Small intestine (tissue), 7 donors: ENCODE results near the gene PRTFDC1. TPM values are rescaled to one million over a fixed set of nuclear protein-coding genes. Genes with fewer than 3 reads are reported as not detected.
"Not testable (repeated sequence)": the region's sequence is repeated elsewhere in the genome, so short reads cannot be mapped to it uniquely, and the experiment has no call there.

ENCODE experiments used
- DNase-seq, 2 donors: peaks; one replicate each; pipeline versions ENCODE4 v3.0.0 to v3.0.0-alpha.2; 2013
- FAIRE-seq: peaks from 2 replicates; lab custom pipeline; 2012; peaks lifted over from hg19 to GRCh38; lab: Jason Lieb, UNC
- H3K27ac ChIP-seq, 3 donors: one replicate each; pipeline ENCODE4 v1.5.1; 2013; ENCODE audit warnings: low read length in 2 of 3, mild to moderate bottlenecking in 2 of 3, control low read depth in 1 of 3, inconsistent platforms in 1 of 3, low read depth in 1 of 3, moderate library complexity in 1 of 3
- H3K27me3 ChIP-seq, 3 donors: one replicate each; pipeline ENCODE4 v1.6.1; 2013; ENCODE audit warnings: low read length in 3 of 3, inconsistent platforms in 1 of 3; ENCODE audit not compliant: control insufficient read depth in 3 of 3, insufficient read depth in 3 of 3
- H3K36me3 ChIP-seq, 3 donors: one replicate each; pipeline ENCODE4 v1.6.1; 2013; ENCODE audit warnings: low read length in 3 of 3, inconsistent platforms in 1 of 3, low read depth in 1 of 3, mild to moderate bottlenecking in 1 of 3, moderate library complexity in 1 of 3; ENCODE audit not compliant: control insufficient read depth in 3 of 3, insufficient read depth in 2 of 3
- H3K4me1 ChIP-seq, 3 donors: one replicate each; pipeline ENCODE4 v1.6.1; 2013; ENCODE audit warnings: low read length in 2 of 3, inconsistent platforms in 1 of 3, low read depth in 1 of 3, mild to moderate bottlenecking in 1 of 3, moderate library complexity in 1 of 3; ENCODE audit not compliant: control insufficient read depth in 3 of 3, insufficient read depth in 2 of 3
- H3K4me3 ChIP-seq, 3 donors: one replicate each; pipeline ENCODE4 v1.5.1; 2013; ENCODE audit warnings: low read length in 3 of 3, control low read depth in 1 of 3, inconsistent platforms in 1 of 3, low read depth in 1 of 3, mild to moderate bottlenecking in 1 of 3, moderate library complexity in 1 of 3
- H3K9me3 ChIP-seq, 2 donors: one replicate each; pipeline ENCODE4 v1.6.1; 2013; ENCODE audit warnings: low read depth in 1 of 2, low read length in 1 of 2; ENCODE audit not compliant: control insufficient read depth in 2 of 2, insufficient read depth in 1 of 2
- WGBS, 3 donors: extraction: QIAGEN DNeasy Blood & Tissue Kit; methylation state at CpG; one replicate each; pipeline ENCODE4 v1.1.7; 2013; 5-methylcytosine and 5-hydroxymethylcytosine counted together
- polyA plus RNA-seq, 4 donors: library from polyadenylated mRNA; stranded (reverse) in 3 of 4; unstranded in 1 of 4; fragments of 200-250 nt in 3 of 4; fragments of 120-200 nt in 1 of 4; gene quantifications; one replicate each; pipeline versions ENCODE4 v1.2.1 to v1.2.3, GENCODE V29; 2013
- donor health status: healthy with polysubstance abuse.
- donor health status: control.
- donor health status: control.
- donor health status: Bipolar disorder and iron deficiency.
- donor health status: healthy.

PRTFDC1 gene
- polyA plus RNA-seq, 4 donors: 9.7 to 28.1 (median 12.9) TPM

DNA sequence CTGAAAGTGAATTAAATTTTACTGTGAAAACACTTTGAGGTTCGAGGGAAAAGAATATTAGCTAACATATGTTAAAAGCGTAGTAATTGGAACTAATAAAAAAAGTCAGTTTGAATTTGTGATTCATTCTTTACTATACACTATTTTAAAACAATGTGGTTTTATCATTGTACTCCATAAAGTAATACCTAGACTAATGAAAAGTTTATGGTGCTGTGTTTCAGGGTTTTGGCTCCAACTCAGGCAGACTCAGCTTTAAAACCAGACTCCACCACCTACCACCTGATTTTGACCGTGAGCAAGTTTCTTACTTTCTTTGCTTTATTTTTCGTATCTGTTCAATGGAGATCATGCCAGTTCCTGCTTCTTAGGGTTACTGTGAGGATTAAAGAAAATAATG is 9.2 kb upstream of the PRTFDC1 start:
- no peak for DNase-seq
- no peak for FAIRE-seq
- Histone ChIP-seq H3K4me1 (peaks cover 0 to 9% (median 0%) of the 10 kb centered on the region in 3 donors), H3K27ac (no peak overlapping the region), H3K36me3 (no peaks in the 10 kb centered on the region), H3K4me3 (no peak overlapping the region), H3K27me3 (no peaks in the 10 kb centered on the region), H3K9me3 (no peaks in the 10 kb centered on the region)
- WGBS, 3 donors: 88 to 93% (median 89%) methylated on average over 4 of the region's 4 CpGs

DNA sequence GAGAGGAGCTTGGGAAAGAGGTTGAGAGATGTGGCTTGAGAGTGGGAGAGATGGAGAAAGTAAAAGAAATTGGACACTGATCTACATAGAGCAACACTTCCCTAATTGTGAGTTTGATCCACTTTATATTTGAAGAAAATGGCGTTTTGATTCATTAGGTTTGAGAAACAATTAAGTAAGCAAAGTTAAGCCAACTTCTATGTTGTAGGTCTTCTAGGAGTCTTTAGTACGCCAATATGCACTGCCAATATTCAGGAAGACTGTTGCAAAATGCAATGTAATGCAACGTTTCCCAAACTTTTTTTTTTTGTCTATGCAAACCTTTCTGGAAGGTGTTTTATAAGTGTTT is 7.0 kb upstream of the PRTFDC1 start:
- Histone ChIP-seq H3K27me3 (no peaks in the 10 kb centered on the region), H3K27ac (peak overlapping the region in 1 of 3 donors; percentile 3), H3K9me3 (no peaks in the 10 kb centered on the region), H3K36me3 (no peaks in the 10 kb centered on the region), H3K4me3 (no peak overlapping the region), H3K4me1 (peaks cover 0 to 9% (median 0%) of the 10 kb centered on the region in 3 donors)
- FAIRE-seq: no peak
- WGBS, 3 donors: 71 to 85% (median 75%) methylated on average over 3 of the region's 3 CpGs
- DNase-seq: no peak

DNA sequence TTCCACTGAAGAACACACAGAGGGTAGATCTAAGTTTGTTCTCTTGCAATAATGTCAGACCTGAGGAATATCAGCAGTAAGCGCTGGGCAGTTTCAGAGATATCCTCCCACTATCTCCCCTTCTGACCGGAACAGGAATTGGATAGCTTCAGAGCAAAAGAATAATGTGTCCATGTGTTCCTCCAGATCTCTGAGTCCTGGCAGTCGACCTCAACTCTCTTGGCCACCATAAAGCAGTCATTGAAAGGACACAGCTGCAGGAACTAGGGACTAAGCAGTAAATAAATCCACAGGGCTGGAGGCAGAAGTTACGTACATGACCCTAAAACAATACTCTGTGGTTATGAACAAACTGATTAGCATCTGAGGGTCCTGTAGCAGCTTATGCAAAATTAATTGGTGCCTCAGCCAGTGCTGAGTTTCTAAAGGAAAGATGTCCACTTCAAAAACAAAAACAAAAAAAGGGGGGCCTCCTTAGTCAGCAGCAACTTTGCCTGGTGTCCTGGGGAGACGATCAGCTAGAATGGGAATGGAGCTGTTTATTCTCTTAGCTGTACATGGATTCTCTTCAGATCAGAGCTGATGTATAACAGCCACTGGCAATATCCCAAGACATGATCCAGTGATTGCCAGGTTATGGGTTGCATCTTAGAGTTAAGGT is 6.4 kb upstream of the PRTFDC1 start:
- Histone ChIP-seq H3K9me3 (no peaks in the 10 kb centered on the region), H3K27me3 (no peaks in the 10 kb centered on the region), H3K4me3 (no peak overlapping the region), H3K27ac (peak overlapping the region in 2 of 3 donors; percentile 29 to 41), H3K4me1 (peaks cover 0 to 9% (median 0%) of the 10 kb centered on the region in 3 donors), H3K36me3 (no peaks in the 10 kb centered on the region)
- DNase-seq: no peak
- FAIRE-seq: no peak
- 58 to 72% (median 69%) methylated on average over 5 of the region's 5 CpGs for WGBS, 3 donors

DNA sequence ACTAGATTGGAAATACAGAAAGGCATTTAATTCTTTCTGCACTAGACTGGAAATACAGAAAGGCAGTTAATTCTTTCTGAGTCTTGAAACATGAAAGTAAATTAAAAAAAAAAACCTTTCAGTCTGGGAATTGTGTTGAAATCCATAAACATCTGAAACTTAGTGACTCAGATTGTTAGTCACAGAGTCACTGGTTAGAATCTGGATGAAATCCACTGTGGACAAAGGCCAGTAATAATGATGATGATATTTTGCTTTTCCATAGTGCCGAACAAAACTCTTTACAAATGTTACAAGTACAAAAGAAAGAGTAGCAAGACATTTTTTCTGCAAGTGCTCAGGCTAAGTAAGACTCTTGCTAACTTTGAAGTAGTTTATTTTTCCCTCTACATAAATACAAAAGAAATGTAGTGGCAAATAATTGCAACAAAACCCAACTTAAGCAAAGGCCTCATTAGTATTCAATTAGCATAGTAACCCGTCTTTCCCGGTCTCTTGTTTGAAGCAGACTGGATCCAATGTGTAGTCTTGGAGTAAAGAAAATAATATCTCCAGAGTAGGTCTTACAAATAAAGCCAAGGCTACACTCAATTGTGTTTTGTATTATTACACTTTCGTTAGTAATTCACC is 5.8 kb upstream of the PRTFDC1 start:
- Histone ChIP-seq H3K4me1 (peaks cover 0 to 11% (median 3%) of the 10 kb centered on the region in 3 donors), H3K27ac (peak overlapping the region in 2 of 3 donors; percentile 29 to 41), H3K36me3 (no peaks in the 10 kb centered on the region), H3K27me3 (no peaks in the 10 kb centered on the region), H3K4me3 (no peak overlapping the region), H3K9me3 (no peaks in the 10 kb centered on the region)
- WGBS, 3 donors: 57 to 82% (median 74%) methylated on average over 4 of the region's 4 CpGs
- FAIRE-seq: no peak
- no peak for DNase-seq

GRCh38 chr10:24957624-24958051 is 5.2 kb upstream of the PRTFDC1 start:
- not testable (repeated sequence) for H3K36me3 ChIP-seq, DNase-seq, H3K4me3 ChIP-seq, FAIRE-seq, H3K9me3 ChIP-seq, H3K27me3 ChIP-seq
- 81 to 94% (median 90%) methylated on average over 6 of the region's 6 CpGs for WGBS, 3 donors
- H3K4me1 ChIP-seq: peaks cover 0 to 10% (median 3%) of the 10 kb centered on the region in 3 donors
- H3K27ac ChIP-seq: peak overlapping the region in 1 of 3 donors; percentile 40

- no peak for FAIRE-seq
- H3K4me3 ChIP-seq: peak overlapping the region in 1 of 3 donors; percentile 78
- WGBS, 3 donors: 70 to 76% (median 72%) methylated on average over 11 of the region's 11 CpGs
- no peaks in the 10 kb centered on the region for H3K27me3 ChIP-seq
- H3K9me3 ChIP-seq: no peaks in the 10 kb centered on the region
- DNase-seq: no peak
- peak overlapping the region in 2 of 3 donors; percentile 57 to 64 for H3K27ac ChIP-seq
- no peaks in the 10 kb centered on the region for H3K36me3 ChIP-seq
- peaks cover 0 to 20% (median 3%) of the 10 kb centered on the region in 3 donors for H3K4me1 ChIP-seq
Measured at GRCh38 chr10:24953675-24954074, 1.3 kb upstream of the PRTFDC1 start.

DNA sequence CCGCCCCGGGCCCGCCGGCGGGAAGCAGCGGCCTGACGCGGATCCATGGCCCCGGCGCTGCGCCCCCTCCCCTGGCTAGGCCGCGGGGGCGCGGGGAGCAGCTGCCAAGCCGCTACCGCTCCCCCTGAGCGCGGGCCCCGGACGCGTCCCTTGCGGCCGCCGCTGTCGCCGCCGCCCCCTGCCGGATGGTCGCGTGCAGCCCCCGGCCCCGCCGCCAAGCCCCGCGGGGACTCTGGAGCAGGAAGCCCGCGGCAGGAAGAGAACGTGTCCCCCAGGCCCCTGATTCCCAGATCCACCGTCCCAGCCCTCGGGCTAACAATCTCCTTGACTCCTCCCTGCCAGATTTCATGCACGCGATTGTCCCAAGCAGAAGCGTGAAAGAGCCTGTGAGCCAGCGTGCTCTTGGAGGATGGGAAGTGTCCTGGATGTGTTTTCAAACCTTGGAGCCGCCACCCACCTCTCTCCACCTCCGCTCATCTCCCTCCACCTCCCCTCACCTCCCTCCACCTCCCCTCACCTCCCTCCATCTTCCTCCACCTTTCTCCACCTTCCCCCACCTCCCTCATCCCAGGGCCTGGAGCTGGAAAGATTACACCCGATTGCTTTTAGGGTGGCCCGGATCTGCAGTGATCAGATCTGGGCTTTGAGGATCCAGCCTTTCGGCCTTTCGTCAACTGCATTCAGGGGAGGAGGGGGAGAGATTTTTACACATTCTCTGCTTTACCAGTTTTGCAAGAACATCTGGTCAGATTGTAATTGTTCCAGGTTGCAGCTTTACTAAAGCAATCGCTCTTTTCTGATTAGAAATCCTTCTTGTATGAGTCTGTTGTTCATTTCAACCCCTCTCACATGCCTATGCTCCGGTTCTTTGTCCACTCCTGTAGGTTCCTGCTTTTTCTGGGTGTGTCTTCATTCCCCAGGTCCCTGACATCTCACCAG is 570 bp upstream of the PRTFDC1 start:
- H3K36me3 ChIP-seq: no peaks in the 10 kb centered on the region
- no peaks in the 10 kb centered on the region for H3K27me3 ChIP-seq
- 3 to 8% (median 7%) methylated on average over 35 to 53 of the region's 53 CpGs for WGBS, 3 donors
- H3K4me1 ChIP-seq: peaks cover 0 to 20% (median 3%) of the 10 kb centered on the region in 3 donors
- no peaks in the 10 kb centered on the region for H3K9me3 ChIP-seq
- H3K4me3 ChIP-seq: peak overlapping the region; percentile 61 to 78 (median 65)
- peak overlapping the region; percentile 53 to 91 (median 64) for H3K27ac ChIP-seq
- DNase-seq: peak; percentile 40 to 82
- no peak for FAIRE-seq
